ENCODE results near the gene LRRC36. TPM values are rescaled to one million over a fixed set of nuclear protein-coding genes. Genes with fewer than 3 reads are reported as not detected.

LRRC36 gene
- total and polyA plus RNA-seq, 10 of the 15 experiments (the other 5 are each of a cell fraction or from before 2014, with no cell fraction given) = 0.45 to 2.0 (median 0.75) TPM; not detected in 1

GRCh38 chr16:67398546-67399217 is 72.1 kb downstream of the LRRC36 start:
- no TSS peak for BruUV-seq (replicated peaks)
- WGBS (ENCODE audit: insufficient coverage, insufficient replicate concordance, low lambda C conversion rate, missing lambda C conversion rate) = 49% methylated on average over 19 of the region's 19 CpGs
- in situ Hi-C loops (cut with MboI) = no loop called here

GRCh38 chr16:67399218-67399733 is 72.7 kb downstream of the LRRC36 start:
- Histone ChIP-seq H3K4me3 (no peak overlapping the region), H3K9me3 (replicated peaks; ENCODE audit: control insufficient read depth, insufficient read depth, low read length) (no peaks in the 10 kb centered on the region), H3K4me1 (ENCODE audit: control insufficient read depth, insufficient read depth, low read length) (no peaks in the 10 kb centered on the region), H3K79me2 (ENCODE audit: control insufficient read depth, insufficient read depth, low read length) (no peaks in the 10 kb centered on the region), H3K9ac (ENCODE audit: control insufficient read depth, insufficient read depth, low read length) (no peak overlapping the region), H3K36me3 (ENCODE audit: control insufficient read depth in 2 of 2, insufficient read depth in 2 of 2, low read length in 1 of 2) (no peaks in the 10 kb centered on the region), H3K27me3 (replicated peaks in 1 of 2; ENCODE audit: control insufficient read depth in 2 of 2, insufficient read depth in 2 of 2, low read length in 1 of 2) (peaks cover 1 to 6% of the 10 kb centered on the region in 2 experiments), H4K20me1 (ENCODE audit: control insufficient read depth, insufficient read depth) (no peaks in the 10 kb centered on the region), H3K27ac (ENCODE audit: control insufficient read depth, insufficient read depth) (no peak overlapping the region), H3K4me2 (ENCODE audit: control insufficient read depth, insufficient read depth) (no peak overlapping the region), H2AFZ (ENCODE audit: control insufficient read depth, low read depth, low read length) (no peak overlapping the region)
- CTCF ChIA-PET = interaction anchor here (0.6 to 1.5 kb wide), 19 partner anchors 10 to 738 kb away, joined by 3 to 14 read pairs (median 4); partner anchors contain the start of gene LRRC36
- no TSS peak for BruUV-seq (replicated peaks)
- POLR2A ChIA-PET = no interaction called here
- RAD21 ChIA-PET (ENCODE audit: unreplicated experiment) = interaction anchor here (0.6 to 2.2 kb wide), 9 partner anchors 11 to 152 kb away, joined by 3 to 19 read pairs (median 3); partner anchors contain the start of gene FHOD1
- FAIRE-seq (no peak), ATAC-seq (peak; percentile 85), DNase-seq (ENCODE audit: low read depth, low spot score) (no peak)
- in situ Hi-C loops (cut with MboI) (no loop called here), intact Hi-C loops (cut with micrococcal nuclease; ENCODE audit: unreplicated experiment) (loop anchor here (5.0 kb wide), 1 partner anchor 122 kb away; the partner anchor contains the start of gene PLEKHG4)
- WGBS (ENCODE audit: insufficient coverage, insufficient replicate concordance, low lambda C conversion rate, missing lambda C conversion rate) = 17% methylated on average over 34 of the region's 42 CpGs
- SMC1A ChIA-PET (ENCODE audit: uncharacterized antibody, unreplicated experiment) = interaction anchor here (1.9 kb wide), 1 partner anchor 138 kb away, joined by 5 read pairs; no protein-coding TSS in a partner anchor
- no peak for TF ChIP-seq RAD51 (IDR thresholded peaks at IDR 0.05)
- no peak for TF ChIP-seq SMAD5 (IDR thresholded peaks at IDR 0.05; ENCODE audit: low read depth)
- TF ChIP-seq ZBTB33 (IDR thresholded peaks at IDR 0.05) = 0 out of 2 replicates have a peak, but pooled peaks have one; percentile 12
- TF ChIP-seq, protein P1, sequence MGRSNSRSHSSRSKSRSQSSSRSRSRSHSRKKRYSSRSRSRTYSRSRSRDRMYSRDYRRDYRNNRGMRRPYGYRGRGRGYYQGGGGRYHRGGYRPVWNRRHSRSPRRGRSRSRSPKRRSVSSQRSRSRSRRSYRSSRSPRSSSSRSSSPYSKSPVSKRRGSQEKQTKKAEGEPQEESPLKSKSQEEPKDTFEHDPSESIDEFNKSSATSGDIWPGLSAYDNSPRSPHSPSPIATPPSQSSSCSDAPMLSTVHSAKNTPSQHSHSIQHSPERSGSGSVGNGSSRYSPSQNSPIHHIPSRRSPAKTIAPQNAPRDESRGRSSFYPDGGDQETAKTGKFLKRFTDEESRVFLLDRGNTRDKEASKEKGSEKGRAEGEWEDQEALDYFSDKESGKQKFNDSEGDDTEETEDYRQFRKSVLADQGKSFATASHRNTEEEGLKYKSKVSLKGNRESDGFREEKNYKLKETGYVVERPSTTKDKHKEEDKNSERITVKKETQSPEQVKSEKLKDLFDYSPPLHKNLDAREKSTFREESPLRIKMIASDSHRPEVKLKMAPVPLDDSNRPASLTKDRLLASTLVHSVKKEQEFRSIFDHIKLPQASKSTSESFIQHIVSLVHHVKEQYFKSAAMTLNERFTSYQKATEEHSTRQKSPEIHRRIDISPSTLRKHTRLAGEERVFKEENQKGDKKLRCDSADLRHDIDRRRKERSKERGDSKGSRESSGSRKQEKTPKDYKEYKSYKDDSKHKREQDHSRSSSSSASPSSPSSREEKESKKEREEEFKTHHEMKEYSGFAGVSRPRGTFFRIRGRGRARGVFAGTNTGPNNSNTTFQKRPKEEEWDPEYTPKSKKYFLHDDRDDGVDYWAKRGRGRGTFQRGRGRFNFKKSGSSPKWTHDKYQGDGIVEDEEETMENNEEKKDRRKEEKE (IDR thresholded peaks at IDR 0.05) = no peak
- no peak for TF ChIP-seq POLR2A (IDR thresholded peaks at IDR 0.05; ENCODE audit: low read depth, low read length)

More at GRCh38 chr16:67398546-67399217, 72.1 kb downstream of the LRRC36 start:
- H2AFZ ChIP-seq (ENCODE audit: control insufficient read depth, low read depth, low read length) = no peak overlapping the region
- TF ChIP-seq FOXK2 (IDR thresholded peaks at IDR 0.05) (no peak), PAX8 (IDR thresholded peaks at IDR 0.05) (no peak), TCF3 (IDR thresholded peaks at IDR 0.05; ENCODE audit: borderline replicate concordance, insufficient read depth, low read depth, low read length) (no peak), IRF4 (IDR thresholded peaks at IDR 0.05; ENCODE audit: low read depth, low read length) (no peak), EED (IDR thresholded peaks at IDR 0.05; ENCODE audit: low read depth) (no peak)
- FAIRE-seq (no peak), DNase-seq (ENCODE audit: low read depth, low spot score) (no peak), ATAC-seq (no peak)
- H3K36me3 ChIP-seq (ENCODE audit: control insufficient read depth in 2 of 2, insufficient read depth in 2 of 2, low read length in 1 of 2) = no peaks in the 10 kb centered on the region
- H4K20me1 ChIP-seq (ENCODE audit: control insufficient read depth, insufficient read depth) = no peaks in the 10 kb centered on the region
- H3K9me3 ChIP-seq (replicated peaks; ENCODE audit: control insufficient read depth, insufficient read depth, low read length) = no peaks in the 10 kb centered on the region
- H3K9ac ChIP-seq (ENCODE audit: control insufficient read depth, insufficient read depth, low read length) = no peak overlapping the region
- no peak overlapping the region for H3K4me3 ChIP-seq
- H3K79me2 ChIP-seq (ENCODE audit: control insufficient read depth, insufficient read depth, low read length) = no peaks in the 10 kb centered on the region
- H3K27me3 ChIP-seq (replicated peaks in 1 of 2; ENCODE audit: control insufficient read depth in 2 of 2, insufficient read depth in 2 of 2, low read length in 1 of 2) = peaks cover 4 to 9% of the 10 kb centered on the region in 2 experiments
- CTCF ChIA-PET = interaction anchor here (0.5 to 1.5 kb wide), 7 partner anchors 10 to 138 kb away, joined by 3 to 14 read pairs (median 4); no protein-coding TSS in a partner anchor
- POLR2A ChIA-PET = no interaction called here
- H3K27ac ChIP-seq (ENCODE audit: control insufficient read depth, insufficient read depth) = no peak overlapping the region
- intact Hi-C loops (cut with micrococcal nuclease; ENCODE audit: unreplicated experiment) = loop anchor here (5.0 kb wide), 1 partner anchor 121 kb away; the partner anchor contains the start of gene PLEKHG4
- no peaks in the 10 kb centered on the region for H3K4me1 ChIP-seq (ENCODE audit: control insufficient read depth, insufficient read depth, low read length)
- RAD21 ChIA-PET (ENCODE audit: unreplicated experiment) = interaction anchor here (1.0 to 2.2 kb wide), 3 partner anchors 113 to 152 kb away, joined by 3 to 19 read pairs (median 5); partner anchors contain the start of gene FHOD1
- no peak overlapping the region for H3K4me2 ChIP-seq (ENCODE audit: control insufficient read depth, insufficient read depth)
- SMC1A ChIA-PET (ENCODE audit: uncharacterized antibody, unreplicated experiment) = no interaction called here
